Mononuclear cell (primary cell): ENCODE results near the gene CSNK1G1. TPM values are rescaled to one million over a fixed set of nuclear protein-coding genes. Genes with fewer than 3 reads are reported as not detected.

Experiments used
- H3K27me3 ChIP-seq: 2 replicates; pipeline ENCODE4 v1.6.0; 2011; ENCODE audit warnings: low read length, control low read depth; ENCODE audit not compliant: insufficient read depth
- H3K4me1 ChIP-seq: 2 replicates; pipeline ENCODE4 v1.5.1; 2011; ENCODE audit warnings: mild to moderate bottlenecking, low read length, control low read depth; ENCODE audit not compliant: insufficient read depth
- H3K4me3 ChIP-seq: 2 replicates; pipeline ENCODE4 v1.5.1; 2011; ENCODE audit warnings: mild to moderate bottlenecking, low read length, moderate library complexity
- H3K9me3 ChIP-seq: 2 replicates; pipeline ENCODE4 v1.5.1; 2011; ENCODE audit warnings: low read depth, mild to moderate bottlenecking, control low read depth, low read length
- total RNA-seq: library from RNA; depleted of rRNA; stranded (reverse); fragments of >200 nt; gene quantifications from one replicate; pipeline ENCODE4 v1.2.3, GENCODE V29; 2012

The CSNK1G1 gene
- total RNA-seq, 1 donor = 16.1 TPM

- no peaks in the 10 kb centered on the region for H3K9me3 ChIP-seq
- no peaks in the 10 kb centered on the region for H3K4me1 ChIP-seq
- H3K4me3 ChIP-seq = no peak overlapping the region
- no peaks in the 10 kb centered on the region for H3K27me3 ChIP-seq
Observed at GRCh38 chr15:64249406-64249805, 106.6 kb downstream of the CSNK1G1 start.

GRCh38 chr15:64247906-64248541 is 107.9 kb downstream of the CSNK1G1 start:
- Histone ChIP-seq H3K9me3 (no peaks in the 10 kb centered on the region), H3K4me1 (no peaks in the 10 kb centered on the region), H3K27me3 (no peaks in the 10 kb centered on the region), H3K4me3 (no peak overlapping the region)

- H3K4me1 ChIP-seq = no peaks in the 10 kb centered on the region
- no peak overlapping the region for H3K4me3 ChIP-seq
- no peaks in the 10 kb centered on the region for H3K9me3 ChIP-seq
- H3K27me3 ChIP-seq = no peaks in the 10 kb centered on the region
Observed at GRCh38 chr15:64247535-64247905, 108.5 kb downstream of the CSNK1G1 start.

- H3K4me3 ChIP-seq = no peak overlapping the region
- no peaks in the 10 kb centered on the region for H3K9me3 ChIP-seq
- no peaks in the 10 kb centered on the region for H3K4me1 ChIP-seq
- no peaks in the 10 kb centered on the region for H3K27me3 ChIP-seq
Observed at GRCh38 chr15:64246364-64247189, 109.4 kb downstream of the CSNK1G1 start.

GRCh38 chr15:64245405-64245804 is 110.6 kb downstream of the CSNK1G1 start:
- H3K4me3 ChIP-seq = no peak overlapping the region
- no peaks in the 10 kb centered on the region for H3K9me3 ChIP-seq
- H3K27me3 ChIP-seq = no peaks in the 10 kb centered on the region
- H3K4me1 ChIP-seq = no peaks in the 10 kb centered on the region

- no peaks in the 10 kb centered on the region for H3K27me3 ChIP-seq
- no peak overlapping the region for H3K4me3 ChIP-seq
- H3K9me3 ChIP-seq = no peaks in the 10 kb centered on the region
- H3K4me1 ChIP-seq = no peaks in the 10 kb centered on the region
Observed at GRCh38 chr15:64237677-64238076, 118.3 kb downstream of the CSNK1G1 start.

- no peaks in the 10 kb centered on the region for H3K9me3 ChIP-seq
- no peak overlapping the region for H3K4me3 ChIP-seq
- H3K4me1 ChIP-seq = no peaks in the 10 kb centered on the region
- H3K27me3 ChIP-seq = no peaks in the 10 kb centered on the region
Observed at GRCh38 chr15:64236156-64236894, 119.6 kb downstream of the CSNK1G1 start.

GRCh38 chr15:64235552-64235951 is 120.4 kb downstream of the CSNK1G1 start:
- no peaks in the 10 kb centered on the region for H3K9me3 ChIP-seq
- H3K4me3 ChIP-seq = no peak overlapping the region
- H3K4me1 ChIP-seq = no peaks in the 10 kb centered on the region
- no peaks in the 10 kb centered on the region for H3K27me3 ChIP-seq

GRCh38 chr15:64233299-64233698 is 122.7 kb downstream of the CSNK1G1 start:
- H3K4me3 ChIP-seq = no peak overlapping the region
- H3K4me1 ChIP-seq = no peaks in the 10 kb centered on the region
- no peaks in the 10 kb centered on the region for H3K9me3 ChIP-seq
- no peaks in the 10 kb centered on the region for H3K27me3 ChIP-seq

GRCh38 chr15:64232400-64232799 is 123.6 kb downstream of the CSNK1G1 start:
- Histone ChIP-seq H3K4me3 (no peak overlapping the region), H3K27me3 (no peaks in the 10 kb centered on the region), H3K4me1 (no peaks in the 10 kb centered on the region), H3K9me3 (no peaks in the 10 kb centered on the region)

GRCh38 chr15:64229129-64229724 is 126.7 kb downstream of the CSNK1G1 start:
- Histone ChIP-seq H3K9me3 (no peaks in the 10 kb centered on the region), H3K4me1 (no peaks in the 10 kb centered on the region), H3K4me3 (no peak overlapping the region), H3K27me3 (no peaks in the 10 kb centered on the region)

GRCh38 chr15:64225804-64226203 is 130.2 kb downstream of the CSNK1G1 start:
- H3K4me3 ChIP-seq = no peak overlapping the region
- no peaks in the 10 kb centered on the region for H3K9me3 ChIP-seq
- no peaks in the 10 kb centered on the region for H3K27me3 ChIP-seq
- no peaks in the 10 kb centered on the region for H3K4me1 ChIP-seq

GRCh38 chr15:64224511-64224910 is 131.5 kb downstream of the CSNK1G1 start:
- H3K9me3 ChIP-seq = no peaks in the 10 kb centered on the region
- H3K4me1 ChIP-seq = no peaks in the 10 kb centered on the region
- no peaks in the 10 kb centered on the region for H3K27me3 ChIP-seq
- H3K4me3 ChIP-seq = no peak overlapping the region

GRCh38 chr15:64223882-64224281 is 132.1 kb downstream of the CSNK1G1 start:
- Histone ChIP-seq H3K27me3 (no peaks in the 10 kb centered on the region), H3K4me3 (no peak overlapping the region), H3K4me1 (no peaks in the 10 kb centered on the region), H3K9me3 (no peaks in the 10 kb centered on the region)
